Ishikawa (cell line): ENCODE data around the gene ERVH48-1.

ENCODE experiments used
- CEBPB ChIP-seq: IDR thresholded peaks from 2 replicates; pipeline ENCODE4 v1.6.1; 2012
- CREB1 ChIP-seq: IDR thresholded peaks from 2 replicates; pipeline ENCODE4 v1.6.1; 2012; ENCODE audit warnings: low read depth
- EGR1 ChIP-seq: IDR thresholded peaks from 2 replicates; pipeline ENCODE4 v1.6.1; 2012
- EP300 ChIP-seq: IDR thresholded peaks from 2 replicates; pipeline ENCODE4 v1.6.1; 2012; ENCODE audit warnings: borderline replicate concordance
- FOXM1 ChIP-seq: IDR thresholded peaks from 2 replicates; pipeline ENCODE4 v1.6.1; 2012; ENCODE audit warnings: low read depth, borderline replicate concordance
- NFIC ChIP-seq: IDR thresholded peaks from 2 replicates; pipeline ENCODE4 v1.6.1; 2012
- RAD21 ChIP-seq: IDR thresholded peaks from 2 replicates; pipeline ENCODE4 v1.6.1; 2012; ENCODE audit warnings: low read depth
- TAF1 ChIP-seq: IDR thresholded peaks from 2 replicates; pipeline ENCODE4 v1.6.1; 2012; ENCODE audit warnings: low read depth, mild to moderate bottlenecking
- TCF12 ChIP-seq: IDR thresholded peaks from 2 replicates; pipeline ENCODE4 v1.6.1; 2012; ENCODE audit warnings: low read depth
- TEAD4 ChIP-seq: IDR thresholded peaks from 2 replicates; pipeline ENCODE4 v1.6.1; 2012
- YY1 ChIP-seq: IDR thresholded peaks from 2 replicates; pipeline ENCODE4 v1.6.1; 2012; ENCODE audit warnings: low read depth
- ZBTB7A ChIP-seq: IDR thresholded peaks from 2 replicates; pipeline ENCODE4 v1.6.1; 2012; ENCODE audit warnings: low read depth
- TF ChIP-seq, protein P1 (sequence below): IDR thresholded peaks from 2 replicates; pipeline ENCODE4 v1.6.1; 2012
- TF ChIP-seq, protein P2 (sequence below): IDR thresholded peaks from 2 replicates; pipeline ENCODE4 v1.6.1; 2012
- TF ChIP-seq, protein P3 (sequence below): IDR thresholded peaks from 2 replicates; pipeline ENCODE4 v1.6.1; 2012; ENCODE audit warnings: low read depth, mild to moderate bottlenecking

Gene ERVH48-1

DNA sequence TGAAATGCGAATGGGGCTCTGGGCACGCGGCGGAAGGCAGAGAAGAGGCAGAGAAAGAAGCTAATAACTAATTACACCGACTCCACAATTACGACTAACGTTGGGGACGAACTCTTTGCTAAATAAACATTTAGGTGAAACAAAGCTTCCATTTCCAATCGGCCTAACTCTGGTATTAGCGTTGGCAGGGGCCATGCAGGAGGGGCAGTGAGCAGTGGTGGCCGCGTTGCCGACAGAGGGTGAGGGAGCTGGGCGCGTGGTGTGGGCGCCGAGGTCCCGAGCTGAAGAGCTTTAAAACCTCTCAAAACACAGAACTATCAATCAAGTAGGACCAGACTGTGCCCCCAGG lies 32.9 kb downstream of the ERVH48-1 start:
- TF ChIP-seq CEBPB (no peak), TAF1 (no peak), FOXM1 (no peak), CREB1 (no peak)
- TF ChIP-seq, protein P1, sequence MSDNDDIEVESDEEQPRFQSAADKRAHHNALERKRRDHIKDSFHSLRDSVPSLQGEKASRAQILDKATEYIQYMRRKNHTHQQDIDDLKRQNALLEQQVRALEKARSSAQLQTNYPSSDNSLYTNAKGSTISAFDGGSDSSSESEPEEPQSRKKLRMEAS = peak; percentile 82

DNA sequence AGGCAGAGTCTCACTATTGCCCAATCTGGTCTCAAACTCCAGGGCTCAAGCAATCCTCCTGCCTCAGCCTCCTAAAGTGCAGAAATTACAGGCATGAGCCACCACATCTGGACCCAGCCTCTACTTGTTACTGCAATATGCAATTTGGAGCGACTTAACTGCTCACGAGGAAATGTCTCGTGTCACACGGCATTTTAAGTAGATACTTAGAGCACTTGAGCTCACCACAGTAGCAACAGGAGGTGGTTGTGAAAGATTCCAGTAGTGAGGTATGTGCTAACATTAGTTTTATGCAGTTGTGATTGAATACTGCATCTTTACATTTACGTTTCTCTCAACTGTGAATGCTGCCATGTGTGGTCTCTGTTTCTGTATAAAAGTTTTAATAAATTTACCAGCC lies 38.1 kb downstream of the ERVH48-1 start:
- TF ChIP-seq EGR1 (no peak), TEAD4 (no peak), EP300 (no peak), CEBPB (no peak)

DNA sequence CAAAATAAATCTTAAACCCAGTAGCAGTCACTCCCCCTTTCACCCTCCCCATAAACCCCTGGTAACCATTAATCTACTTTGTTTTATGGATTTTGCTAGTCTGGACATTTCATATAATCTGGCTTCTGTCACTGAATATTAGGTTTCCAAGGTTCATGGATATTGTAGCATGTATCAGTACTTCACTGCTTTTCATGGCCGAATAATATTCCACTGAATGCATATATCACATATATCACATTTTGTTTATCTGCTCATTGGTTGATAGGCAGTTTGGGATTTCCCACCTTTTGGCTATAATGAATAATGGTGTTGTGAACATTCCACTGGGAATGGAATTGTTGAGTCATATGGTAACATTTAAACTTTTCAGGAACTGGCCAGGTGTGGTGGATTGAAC lies 41.5 kb downstream of the ERVH48-1 start:
- TF ChIP-seq CREB1 (no peak), FOXM1 (no peak), CEBPB (no peak), TEAD4 (no peak), RAD21 (no peak), TCF12 (no peak), TAF1 (no peak), NFIC (no peak), YY1 (no peak), ZBTB7A (no peak)
- TF ChIP-seq, protein P2, sequence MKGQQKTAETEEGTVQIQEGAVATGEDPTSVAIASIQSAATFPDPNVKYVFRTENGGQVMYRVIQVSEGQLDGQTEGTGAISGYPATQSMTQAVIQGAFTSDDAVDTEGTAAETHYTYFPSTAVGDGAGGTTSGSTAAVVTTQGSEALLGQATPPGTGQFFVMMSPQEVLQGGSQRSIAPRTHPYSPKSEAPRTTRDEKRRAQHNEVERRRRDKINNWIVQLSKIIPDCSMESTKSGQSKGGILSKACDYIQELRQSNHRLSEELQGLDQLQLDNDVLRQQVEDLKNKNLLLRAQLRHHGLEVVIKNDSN = no peak
- TF ChIP-seq, protein P1 = no peak
- TF ChIP-seq, protein P3, sequence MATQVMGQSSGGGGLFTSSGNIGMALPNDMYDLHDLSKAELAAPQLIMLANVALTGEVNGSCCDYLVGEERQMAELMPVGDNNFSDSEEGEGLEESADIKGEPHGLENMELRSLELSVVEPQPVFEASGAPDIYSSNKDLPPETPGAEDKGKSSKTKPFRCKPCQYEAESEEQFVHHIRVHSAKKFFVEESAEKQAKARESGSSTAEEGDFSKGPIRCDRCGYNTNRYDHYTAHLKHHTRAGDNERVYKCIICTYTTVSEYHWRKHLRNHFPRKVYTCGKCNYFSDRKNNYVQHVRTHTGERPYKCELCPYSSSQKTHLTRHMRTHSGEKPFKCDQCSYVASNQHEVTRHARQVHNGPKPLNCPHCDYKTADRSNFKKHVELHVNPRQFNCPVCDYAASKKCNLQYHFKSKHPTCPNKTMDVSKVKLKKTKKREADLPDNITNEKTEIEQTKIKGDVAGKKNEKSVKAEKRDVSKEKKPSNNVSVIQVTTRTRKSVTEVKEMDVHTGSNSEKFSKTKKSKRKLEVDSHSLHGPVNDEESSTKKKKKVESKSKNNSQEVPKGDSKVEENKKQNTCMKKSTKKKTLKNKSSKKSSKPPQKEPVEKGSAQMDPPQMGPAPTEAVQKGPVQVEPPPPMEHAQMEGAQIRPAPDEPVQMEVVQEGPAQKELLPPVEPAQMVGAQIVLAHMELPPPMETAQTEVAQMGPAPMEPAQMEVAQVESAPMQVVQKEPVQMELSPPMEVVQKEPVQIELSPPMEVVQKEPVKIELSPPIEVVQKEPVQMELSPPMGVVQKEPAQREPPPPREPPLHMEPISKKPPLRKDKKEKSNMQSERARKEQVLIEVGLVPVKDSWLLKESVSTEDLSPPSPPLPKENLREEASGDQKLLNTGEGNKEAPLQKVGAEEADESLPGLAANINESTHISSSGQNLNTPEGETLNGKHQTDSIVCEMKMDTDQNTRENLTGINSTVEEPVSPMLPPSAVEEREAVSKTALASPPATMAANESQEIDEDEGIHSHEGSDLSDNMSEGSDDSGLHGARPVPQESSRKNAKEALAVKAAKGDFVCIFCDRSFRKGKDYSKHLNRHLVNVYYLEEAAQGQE = no peak

DNA sequence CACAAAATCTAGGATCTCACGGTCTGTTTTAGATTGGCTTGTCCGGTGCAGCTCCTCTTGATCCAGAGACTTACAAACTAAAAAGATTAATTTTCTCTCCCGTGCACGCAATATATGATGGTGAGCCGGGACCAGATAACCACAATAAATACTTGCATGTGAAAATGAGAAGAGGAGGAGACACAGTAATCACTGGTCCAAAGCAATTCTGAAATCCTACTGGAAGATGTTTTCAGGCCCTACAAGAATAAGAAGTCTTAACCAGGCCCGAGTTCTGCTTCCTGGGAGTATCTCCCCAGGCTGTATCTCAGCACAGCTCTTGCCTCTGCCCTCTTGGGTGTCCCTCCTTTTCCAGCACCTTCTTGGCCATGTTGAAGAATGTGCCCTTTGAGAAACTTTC lies 45.1 kb downstream of the ERVH48-1 start:
- no peak for TF ChIP-seq CEBPB
- TF ChIP-seq CREB1 = no peak
- TF ChIP-seq EGR1 = no peak
- TF ChIP-seq, protein P1 = no peak
- no peak for TF ChIP-seq YY1
- TF ChIP-seq, protein P2 = no peak
- TF ChIP-seq TAF1 = no peak
- no peak for TF ChIP-seq FOXM1
- no peak for TF ChIP-seq RAD21
- TF ChIP-seq NFIC = no peak
- no peak for TF ChIP-seq EP300
- no peak for TF ChIP-seq TCF12
- TF ChIP-seq ZBTB7A = no peak
- TF ChIP-seq TEAD4 = no peak

DNA sequence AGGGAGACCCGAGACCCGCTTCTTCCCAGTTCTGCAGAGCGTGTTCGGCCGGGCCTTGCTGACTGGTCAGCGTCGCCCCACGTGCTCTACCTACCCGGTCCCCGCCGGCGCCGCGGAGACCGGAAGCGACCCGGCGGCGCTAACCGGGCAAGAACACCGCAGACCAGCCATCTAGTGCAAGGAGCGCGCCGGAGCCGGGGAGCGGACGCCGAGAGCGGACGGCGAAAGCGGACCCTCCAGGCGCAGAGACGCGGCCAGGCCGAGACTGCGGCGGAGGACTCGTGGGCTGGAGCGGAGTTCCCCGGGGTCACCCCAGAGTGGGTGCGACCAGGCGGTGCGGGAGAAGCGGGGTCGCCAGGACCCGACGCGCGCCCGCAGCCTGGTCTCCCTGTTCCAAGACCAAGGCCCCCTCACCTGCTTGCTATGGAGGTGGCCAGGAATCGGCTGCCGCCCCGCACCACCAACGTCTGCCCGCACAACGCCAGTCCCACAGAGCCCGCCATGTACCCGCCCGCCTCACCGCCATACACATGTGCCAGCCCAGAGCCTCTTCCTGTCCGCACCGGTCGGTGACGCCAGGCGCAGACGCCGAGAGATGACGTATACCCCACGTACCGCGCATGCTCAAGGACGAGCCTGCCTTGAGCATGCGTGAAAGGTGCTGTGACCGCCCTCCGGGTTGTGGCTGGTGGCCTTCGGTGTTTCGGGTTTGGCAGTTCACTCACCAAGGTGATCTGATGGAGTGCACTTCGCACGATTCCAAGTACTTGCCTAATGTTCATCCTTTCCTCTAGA lies 46.2 kb downstream of the ERVH48-1 start, which contains the start of gene WDR4:
Gene WDR4 (minus strand): TSS at position 547 of the 795 bp plus-strand sequence. CDS start 44 bp downstream, at position 503.
- peak; percentile 98 for TF ChIP-seq CREB1
- no peak for TF ChIP-seq FOXM1
- TF ChIP-seq, protein P3 = 0 out of 2 replicates have a peak, but pooled peaks have one; percentile 8
- no peak for TF ChIP-seq CEBPB
- 0 out of 2 replicates have a peak, but pooled peaks have one; percentile 30 for TF ChIP-seq NFIC
- TF ChIP-seq TEAD4 = no peak
- peak; percentile 65 for TF ChIP-seq ZBTB7A
- TF ChIP-seq, protein P2 = peak; percentile 96
- TF ChIP-seq, protein P1 = peak; percentile 98
- no peak for TF ChIP-seq RAD21
- TF ChIP-seq TCF12 = peak; percentile 66
- no peak; the same call in 1 of the 2 replicates for TF ChIP-seq EGR1
- peak; percentile 92 for TF ChIP-seq TAF1
- peak; percentile 89 for TF ChIP-seq YY1
- TF ChIP-seq EP300 = no peak; the same call in 1 of the 2 replicates
